Measurements from ENCODE around the gene ZBED4. TPM values are rescaled to one million over a fixed set of nuclear protein-coding genes. Genes with fewer than 3 reads are reported as not detected.

Gene ZBED4
- total and polyA plus RNA-seq, 3 donors from 2014 or later = 9.1 to 18.2 (median 17.2) TPM

DNA sequence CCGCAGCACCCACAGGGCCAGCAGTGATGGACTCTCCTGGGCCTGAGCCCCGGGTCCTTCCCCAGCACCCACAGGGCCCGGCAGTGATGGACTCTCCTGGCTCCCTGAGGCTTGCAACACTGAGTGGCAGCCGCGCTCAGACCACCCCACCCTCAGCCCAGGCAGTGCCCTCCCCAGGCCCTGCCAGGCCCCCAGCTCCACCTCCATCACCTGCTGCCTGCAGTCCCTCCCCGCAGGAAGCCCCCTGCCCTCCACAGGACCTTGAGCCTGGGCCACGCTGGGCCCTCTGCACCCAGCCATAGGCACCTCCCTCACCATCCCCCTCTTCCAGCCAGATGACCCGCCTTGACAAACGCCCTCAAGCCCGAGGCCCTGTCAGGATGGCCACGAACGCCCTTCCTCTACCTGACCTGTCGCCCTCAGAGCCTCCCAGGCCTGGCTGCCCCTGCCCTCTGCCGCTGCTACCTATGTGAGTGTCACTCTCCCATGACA, 53.2 kb downstream of the ZBED4 start:
- intact Hi-C loops (cut with DNase I; ENCODE audit: low total_unique reads) = no loop called here
- TF ChIP-seq, protein P1, sequence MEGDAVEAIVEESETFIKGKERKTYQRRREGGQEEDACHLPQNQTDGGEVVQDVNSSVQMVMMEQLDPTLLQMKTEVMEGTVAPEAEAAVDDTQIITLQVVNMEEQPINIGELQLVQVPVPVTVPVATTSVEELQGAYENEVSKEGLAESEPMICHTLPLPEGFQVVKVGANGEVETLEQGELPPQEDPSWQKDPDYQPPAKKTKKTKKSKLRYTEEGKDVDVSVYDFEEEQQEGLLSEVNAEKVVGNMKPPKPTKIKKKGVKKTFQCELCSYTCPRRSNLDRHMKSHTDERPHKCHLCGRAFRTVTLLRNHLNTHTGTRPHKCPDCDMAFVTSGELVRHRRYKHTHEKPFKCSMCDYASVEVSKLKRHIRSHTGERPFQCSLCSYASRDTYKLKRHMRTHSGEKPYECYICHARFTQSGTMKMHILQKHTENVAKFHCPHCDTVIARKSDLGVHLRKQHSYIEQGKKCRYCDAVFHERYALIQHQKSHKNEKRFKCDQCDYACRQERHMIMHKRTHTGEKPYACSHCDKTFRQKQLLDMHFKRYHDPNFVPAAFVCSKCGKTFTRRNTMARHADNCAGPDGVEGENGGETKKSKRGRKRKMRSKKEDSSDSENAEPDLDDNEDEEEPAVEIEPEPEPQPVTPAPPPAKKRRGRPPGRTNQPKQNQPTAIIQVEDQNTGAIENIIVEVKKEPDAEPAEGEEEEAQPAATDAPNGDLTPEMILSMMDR (IDR thresholded peaks at IDR 0.05) = no peak
- TF ChIP-seq POLR2A (IDR thresholded peaks at IDR 0.05) = no peak
- Histone ChIP-seq H3K36me3 (ENCODE audit: low read depth, missing control alignments) (no peaks in the 10 kb centered on the region), H3K4me1 (no peaks in the 10 kb centered on the region), H3K27me3 (no peaks in the 10 kb centered on the region), H3K27ac (no peak overlapping the region), H3K9me3 (no peaks in the 10 kb centered on the region), H3K4me3 (no peak overlapping the region)
- 87 to 93% methylated on average over 9 to 14 of the region's 14 CpGs for WGBS, 2 donors
- DNase-seq = no peak

DNA sequence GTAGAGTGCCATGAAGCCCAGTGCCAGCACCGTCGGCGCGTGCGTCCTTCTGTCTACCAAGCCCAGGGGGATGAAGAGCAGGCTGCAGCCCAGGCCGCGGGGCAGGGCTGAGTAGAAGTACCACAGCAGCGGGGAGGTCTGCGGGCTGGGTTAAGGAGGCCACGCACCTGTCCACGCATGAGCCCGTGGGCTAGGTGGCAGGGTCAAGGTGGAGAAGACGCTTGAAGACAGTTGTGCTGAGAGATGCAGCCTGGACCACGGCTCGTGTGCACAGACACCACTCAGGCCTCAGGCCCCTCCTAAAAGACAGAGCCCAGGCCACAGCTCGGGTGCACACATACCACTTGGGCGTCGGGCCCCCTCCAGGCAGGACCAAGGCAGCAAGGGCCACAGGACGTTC, 54.2 kb downstream of the ZBED4 start:
- no peak for TF ChIP-seq POLR2A (IDR thresholded peaks at IDR 0.05)
- TF ChIP-seq, protein P1 (IDR thresholded peaks at IDR 0.05) = no peak
- Histone ChIP-seq H3K4me1 (no peaks in the 10 kb centered on the region), H3K27me3 (no peaks in the 10 kb centered on the region), H3K9me3 (no peaks in the 10 kb centered on the region), H3K36me3 (ENCODE audit: low read depth, missing control alignments) (no peaks in the 10 kb centered on the region), H3K4me3 (no peak overlapping the region), H3K27ac (no peak overlapping the region)
- WGBS, 2 donors = 96% methylated on average over 16 to 19 of the region's 19 CpGs
- DNase-seq = no peak
- intact Hi-C loops (cut with DNase I; ENCODE audit: low total_unique reads) = no loop called here

DNA sequence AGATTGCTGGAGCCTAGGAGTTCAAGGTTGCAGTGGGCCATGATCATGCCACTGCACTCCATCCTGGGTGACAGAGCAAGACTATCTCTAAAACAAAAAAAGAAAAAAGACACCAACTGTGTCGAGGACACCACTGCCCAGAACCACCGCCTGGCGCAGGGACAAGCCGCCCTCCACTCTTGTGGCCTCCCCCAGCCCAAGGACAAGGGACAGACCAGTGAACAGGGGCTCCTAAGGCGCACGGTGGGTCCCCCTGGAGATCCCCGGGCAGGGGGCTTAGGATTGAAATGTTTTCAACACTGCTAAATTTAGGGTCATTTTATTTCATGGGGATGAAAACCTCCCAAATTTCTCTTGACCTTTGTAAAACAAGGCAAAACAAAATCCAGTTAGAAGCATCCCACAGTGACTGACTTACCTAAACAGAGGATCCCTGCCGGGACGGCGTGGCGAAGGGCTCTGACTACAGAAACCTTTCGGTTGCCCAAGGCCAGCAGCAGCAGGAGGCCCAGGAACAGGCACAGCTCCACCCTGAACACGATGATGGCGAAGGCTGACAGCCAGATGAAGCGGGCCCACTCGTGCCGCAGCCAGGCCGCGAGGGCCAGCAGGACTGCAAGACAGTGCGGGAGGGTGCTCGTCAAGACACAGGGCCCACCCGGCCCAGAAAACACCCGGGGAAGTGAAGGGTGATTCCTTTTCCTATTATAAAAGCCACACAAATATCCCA, 56.0 kb downstream of the ZBED4 start:
- Histone ChIP-seq H3K27ac (no peak overlapping the region), H3K9me3 (no peaks in the 10 kb centered on the region), H3K27me3 (no peaks in the 10 kb centered on the region), H3K4me3 (no peak overlapping the region), H3K4me1 (no peaks in the 10 kb centered on the region), H3K36me3 (ENCODE audit: low read depth, missing control alignments) (no peaks in the 10 kb centered on the region)
- intact Hi-C loops (cut with DNase I; ENCODE audit: low total_unique reads) = no loop called here
- 94 to 95% methylated on average over 20 to 23 of the region's 23 CpGs for WGBS, 2 donors
- no peak for DNase-seq
- TF ChIP-seq POLR2A (IDR thresholded peaks at IDR 0.05) = no peak
- TF ChIP-seq, protein P1 (IDR thresholded peaks at IDR 0.05) = no peak

DNA sequence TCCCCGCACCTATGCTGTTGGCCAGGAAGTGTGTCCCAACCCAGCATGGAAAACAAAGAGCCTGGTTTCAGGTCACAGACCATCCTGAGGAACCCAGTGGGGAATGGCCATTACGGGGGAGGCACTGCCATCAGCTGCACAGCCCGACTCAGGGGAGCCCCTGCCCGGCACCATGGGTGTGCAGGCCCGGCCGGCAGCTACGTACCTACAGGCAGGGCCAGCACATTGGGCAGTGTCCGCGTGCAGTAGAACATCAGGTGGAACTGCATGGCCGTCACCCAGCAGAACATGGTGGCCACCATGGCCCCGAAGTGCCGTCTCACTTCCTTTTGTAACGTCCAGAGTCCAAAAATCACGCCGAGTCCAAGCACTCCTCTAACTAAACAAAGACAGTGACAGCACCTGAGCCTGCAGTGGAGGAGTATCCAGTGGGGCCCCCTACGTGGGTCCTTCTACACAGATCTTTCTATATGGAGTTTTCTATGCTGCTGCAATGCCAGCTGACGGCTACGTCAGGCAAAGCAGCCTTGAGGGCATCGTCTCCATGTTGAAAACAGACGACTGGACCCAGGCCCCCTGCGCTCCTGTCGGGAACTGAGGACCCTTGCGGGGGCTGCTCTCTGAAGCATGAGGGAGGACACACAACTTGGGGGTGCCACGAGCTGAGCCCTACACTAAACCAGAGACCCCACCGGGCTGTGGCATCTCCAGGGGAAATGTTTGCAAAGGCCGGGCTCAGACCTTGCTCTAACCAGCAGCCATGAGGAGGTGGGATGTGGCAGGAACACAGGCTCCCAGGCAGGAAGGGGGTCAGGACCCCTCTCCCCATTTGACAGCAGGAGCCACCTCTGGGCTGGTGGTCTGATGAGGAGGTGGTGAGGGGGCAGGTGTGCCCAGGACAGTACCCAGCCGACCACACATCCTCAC, 56.8 kb downstream of the ZBED4 start:
- TF ChIP-seq, protein P1 (IDR thresholded peaks at IDR 0.05) = no peak
- TF ChIP-seq POLR2A (IDR thresholded peaks at IDR 0.05) = no peak
- Histone ChIP-seq H3K9me3 (no peaks in the 10 kb centered on the region), H3K36me3 (ENCODE audit: low read depth, missing control alignments) (no peaks in the 10 kb centered on the region), H3K4me1 (no peaks in the 10 kb centered on the region), H3K27ac (no peak overlapping the region), H3K4me3 (no peak overlapping the region), H3K27me3 (no peaks in the 10 kb centered on the region)
- intact Hi-C loops (cut with DNase I; ENCODE audit: low total_unique reads) = no loop called here
- DNase-seq = no peak
- WGBS, 2 donors = 94 to 95% methylated on average over 26 to 27 of the region's 27 CpGs
